Retina (tissue), 1 donor: ENCODE results near the gene DCLRE1B.

Experiments
- DNase-seq: peaks from one replicate; pipeline ENCODE4 v3.0.0-alpha.2; 2016

DCLRE1B gene

DNA sequence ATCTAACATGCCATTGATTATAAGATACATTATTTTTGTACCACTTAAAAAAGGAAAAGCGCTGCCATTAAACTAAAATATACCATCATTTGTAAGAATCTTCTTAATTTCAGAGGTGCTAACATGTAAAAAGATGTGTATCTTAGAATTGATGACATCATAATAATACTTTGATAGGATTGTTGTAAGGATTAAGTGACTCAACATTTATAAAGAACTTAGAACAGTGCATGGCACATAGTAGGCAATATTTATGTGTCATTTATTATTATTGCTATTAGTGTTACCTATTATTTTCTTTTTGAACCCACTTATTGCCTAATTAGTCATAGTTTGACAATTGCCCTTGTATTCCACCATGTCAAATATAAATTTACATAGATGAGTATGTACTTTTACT, 45.8 kb downstream of the DCLRE1B start:
- no peak for DNase-seq

DNA sequence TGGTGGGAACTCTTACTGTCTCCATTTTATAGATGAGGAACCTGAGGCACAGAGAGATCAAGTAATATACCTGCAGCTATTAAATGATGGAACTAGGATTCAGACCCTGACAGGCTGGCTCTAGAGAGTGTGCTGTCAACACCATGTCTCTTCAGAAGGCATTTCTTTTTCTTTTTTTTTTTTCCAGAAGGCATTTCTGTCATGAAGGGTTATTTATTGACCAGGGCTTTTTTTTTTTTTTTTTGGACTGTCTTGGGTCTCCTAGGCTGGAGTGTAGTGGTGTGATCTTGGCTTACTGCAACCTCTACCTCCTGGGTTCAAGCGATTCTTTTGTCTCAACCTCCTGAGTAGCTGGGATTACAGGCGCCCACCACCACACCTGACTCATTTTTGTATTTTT, 46.6 kb downstream of the DCLRE1B start:
- no peak for DNase-seq

DNA sequence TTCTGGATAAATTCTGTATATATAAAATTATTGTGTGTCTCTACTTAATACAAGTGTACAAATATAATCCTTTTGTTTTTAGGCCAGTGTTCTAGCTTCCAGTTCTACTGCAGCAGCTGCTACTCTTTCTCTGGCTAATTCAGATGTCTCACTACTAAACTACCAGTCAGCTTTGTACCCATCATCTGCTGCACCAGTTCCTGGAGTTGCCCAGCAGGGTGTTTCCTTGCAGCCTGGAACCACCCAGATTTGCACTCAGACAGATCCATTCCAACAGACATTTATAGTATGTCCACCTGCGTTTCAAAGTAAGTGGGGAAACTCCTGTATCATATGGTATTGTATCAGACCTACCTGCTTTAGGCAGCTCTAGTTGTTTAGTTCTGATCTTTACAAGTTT, 52.9 kb downstream of the DCLRE1B start:
- no peak for DNase-seq

DNA sequence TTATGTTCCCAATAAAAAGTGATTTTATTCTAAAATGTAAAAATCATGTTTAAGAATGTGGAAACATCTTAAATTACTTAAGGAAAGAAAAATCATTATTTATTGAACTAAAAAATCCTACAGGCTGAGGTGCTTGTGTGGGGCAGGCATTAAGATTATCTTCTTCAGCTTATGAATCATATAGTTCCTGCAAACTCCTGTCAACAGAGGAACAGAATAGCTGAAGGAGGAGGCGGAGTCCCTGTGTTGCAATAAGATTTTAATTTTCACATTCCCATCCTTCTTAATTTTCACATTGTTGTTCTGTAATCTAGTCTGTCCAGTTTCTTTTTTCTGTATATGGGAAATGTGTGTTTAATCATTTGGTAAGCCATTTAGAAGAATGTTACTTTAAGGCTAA, 53.6 kb downstream of the DCLRE1B start:
- DNase-seq, result no peak

DNA sequence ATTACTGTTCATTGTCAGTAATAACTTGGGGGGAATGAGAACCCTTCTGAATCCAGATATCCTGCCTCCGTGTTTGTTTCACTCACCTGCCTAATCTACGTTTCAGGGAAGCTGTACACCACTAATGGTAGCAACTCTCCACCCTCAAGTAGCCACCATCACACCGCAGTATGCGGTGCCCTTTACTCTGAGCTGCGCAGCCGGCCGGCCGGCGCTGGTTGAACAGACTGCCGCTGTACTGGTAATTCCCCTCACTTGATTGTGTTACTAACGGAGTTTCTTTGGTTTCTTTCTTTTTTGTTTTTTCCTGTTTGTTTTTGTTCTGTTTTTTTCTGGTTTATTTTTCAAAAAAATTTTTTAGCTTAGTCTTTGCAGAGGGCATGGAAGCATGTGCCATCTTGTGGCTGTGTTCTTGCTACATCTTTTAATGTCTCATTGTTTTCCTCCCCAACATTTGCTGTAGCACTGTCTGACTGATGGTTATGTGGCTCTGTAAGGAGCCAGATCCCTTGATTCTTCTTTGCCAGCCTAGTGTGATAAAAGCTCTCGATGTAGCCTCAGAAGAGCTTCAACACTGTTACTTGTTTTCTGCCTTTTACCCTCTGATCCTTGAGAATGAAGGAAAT, 58.3 kb downstream of the DCLRE1B start:
- no peak for DNase-seq
